Measurements from ENCODE around the gene FBXW4.

DNA sequence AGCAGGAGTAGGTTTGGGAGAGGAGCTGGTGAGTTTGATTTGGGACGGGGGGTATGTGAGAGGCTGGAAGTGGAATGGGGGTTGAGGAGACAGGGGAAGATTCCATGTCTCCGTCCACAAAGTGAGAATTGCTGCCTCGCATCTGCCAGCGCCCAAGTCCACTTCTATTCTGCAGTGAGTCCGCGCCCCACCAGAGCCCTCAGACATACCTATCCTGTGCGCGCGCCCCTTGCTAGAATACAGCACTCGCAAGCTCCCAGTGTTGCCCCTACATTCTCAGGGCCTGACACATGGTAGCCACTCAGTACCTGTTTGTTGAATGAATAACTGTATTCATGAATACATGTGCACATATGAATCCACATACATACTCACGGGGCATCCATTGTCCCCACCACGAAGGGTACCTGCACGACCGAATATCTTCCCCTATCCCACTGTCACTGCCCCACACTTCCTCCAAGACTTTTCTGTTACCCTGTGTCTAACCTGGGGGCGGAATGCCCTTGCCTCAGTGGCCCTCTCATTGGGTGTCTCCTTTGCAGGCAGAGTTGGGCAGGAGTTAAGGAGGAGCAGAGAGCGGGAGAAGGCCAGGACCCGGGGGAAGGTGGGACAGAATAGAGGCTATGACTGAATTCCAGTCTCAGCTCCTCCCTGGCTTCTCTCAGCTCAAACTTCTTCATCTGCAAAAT, 126.8 kb downstream of the FBXW4 start:
- TF ChIP-seq, protein P1, sequence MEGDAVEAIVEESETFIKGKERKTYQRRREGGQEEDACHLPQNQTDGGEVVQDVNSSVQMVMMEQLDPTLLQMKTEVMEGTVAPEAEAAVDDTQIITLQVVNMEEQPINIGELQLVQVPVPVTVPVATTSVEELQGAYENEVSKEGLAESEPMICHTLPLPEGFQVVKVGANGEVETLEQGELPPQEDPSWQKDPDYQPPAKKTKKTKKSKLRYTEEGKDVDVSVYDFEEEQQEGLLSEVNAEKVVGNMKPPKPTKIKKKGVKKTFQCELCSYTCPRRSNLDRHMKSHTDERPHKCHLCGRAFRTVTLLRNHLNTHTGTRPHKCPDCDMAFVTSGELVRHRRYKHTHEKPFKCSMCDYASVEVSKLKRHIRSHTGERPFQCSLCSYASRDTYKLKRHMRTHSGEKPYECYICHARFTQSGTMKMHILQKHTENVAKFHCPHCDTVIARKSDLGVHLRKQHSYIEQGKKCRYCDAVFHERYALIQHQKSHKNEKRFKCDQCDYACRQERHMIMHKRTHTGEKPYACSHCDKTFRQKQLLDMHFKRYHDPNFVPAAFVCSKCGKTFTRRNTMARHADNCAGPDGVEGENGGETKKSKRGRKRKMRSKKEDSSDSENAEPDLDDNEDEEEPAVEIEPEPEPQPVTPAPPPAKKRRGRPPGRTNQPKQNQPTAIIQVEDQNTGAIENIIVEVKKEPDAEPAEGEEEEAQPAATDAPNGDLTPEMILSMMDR (IDR thresholded peaks at IDR 0.05) = no peak
- no peak for TF ChIP-seq POLR2AphosphoS5 (IDR thresholded peaks at IDR 0.05)
- TF ChIP-seq POLR2A (IDR thresholded peaks at IDR 0.05) = no peak

All from stomach (tissue), 4 donors.